GM12874 (cell line): ENCODE measurements around the gene ZNF157.
A peak's percentile ranks its signal among the peaks of the same experiment; 100 is the strongest.

Experiments
- CTCF ChIP-seq: IDR thresholded peaks from 2 replicates; pipeline ENCODE4 v1.5.1; 2011; ENCODE audit warnings: low read depth, mild to moderate bottlenecking, control low read depth, low read length, moderate library complexity; ENCODE audit not compliant: insufficient read depth

ZNF157 gene

GRCh38 chrX:47361538-47362511 is 8.6 kb upstream of the ZNF157 start:
- no peak for TF ChIP-seq CTCF

- TF ChIP-seq CTCF = no peak
Observed at GRCh38 chrX:47366041-47366722, 4.2 kb upstream of the ZNF157 start.

DNA sequence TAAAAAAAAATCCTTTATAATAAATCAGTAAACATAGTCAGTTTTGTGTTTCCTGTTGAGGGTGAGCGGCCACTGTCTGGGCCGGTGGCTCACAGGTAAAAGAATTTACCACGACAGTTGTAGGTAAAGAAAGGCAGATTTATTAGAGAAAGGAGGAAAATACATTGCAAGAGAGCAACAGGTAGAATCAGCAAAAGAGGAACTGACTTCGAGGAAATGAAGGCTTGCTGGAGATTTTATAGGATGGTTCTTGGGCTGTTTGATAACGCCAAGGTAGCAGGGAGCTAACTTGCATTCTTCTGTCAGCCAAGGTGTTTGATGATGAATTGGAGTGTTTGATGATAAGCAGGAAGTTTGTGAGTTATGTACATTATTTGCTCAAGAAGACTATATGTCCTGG is 2.8 kb downstream of the ZNF157 start:
- no peak for TF ChIP-seq CTCF

GRCh38 chrX:47380268-47380667 is 9.9 kb downstream of the ZNF157 start:
- TF ChIP-seq CTCF = no peak

- peak; percentile 63 for TF ChIP-seq CTCF
Observed at GRCh38 chrX:47384502-47384901, 14.1 kb downstream of the ZNF157 start.

GRCh38 chrX:47390780-47391179 is 20.4 kb downstream of the ZNF157 start:
- TF ChIP-seq CTCF = no peak

DNA sequence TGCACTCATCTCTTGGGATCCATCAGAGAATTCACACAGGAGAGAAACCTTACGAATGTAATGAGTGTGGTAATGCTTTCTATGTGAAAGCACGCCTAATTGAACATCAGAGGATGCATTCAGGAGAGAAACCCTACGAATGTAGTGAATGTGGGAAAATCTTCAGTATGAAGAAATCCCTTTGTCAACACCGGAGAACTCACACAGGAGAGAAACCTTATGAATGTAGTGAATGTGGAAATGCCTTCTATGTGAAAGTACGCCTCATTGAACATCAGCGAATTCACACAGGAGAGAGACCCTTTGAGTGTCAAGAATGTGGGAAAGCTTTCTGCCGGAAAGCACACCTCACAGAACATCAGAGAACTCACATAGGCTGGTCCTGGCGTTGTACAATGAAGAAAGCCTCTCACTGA is 42.8 kb downstream of the ZNF157 start:
- no peak for TF ChIP-seq CTCF
